WTC11 (cell line): ENCODE results near the gene MAML2. TPM values are rescaled to one million over a fixed set of nuclear protein-coding genes. Genes with fewer than 3 reads are reported as not detected.

ENCODE experiments used
- ATAC-seq: fragments of 200-7000 bp; cut with Tn5 transposase; 2 replicates; pipeline ENCODE4 v1.10.0; 2021; ENCODE audit warnings: mild to moderate bottlenecking, moderate library complexity
- CTCF ChIA-PET: fragments of 300-600 bp; sonication (Branson Sonifier 250); formaldehyde crosslinking; loops from one replicate; lab custom pipeline; 2021; ENCODE audit warnings: antibody characterized with exemption; lab: Charles Lee
- POLR2A ChIA-PET: fragments of 350-600 bp; sonication (Branson Sonifier 250); formaldehyde crosslinking; loops from one replicate; lab custom pipeline; 2021; ENCODE audit warnings: antibody characterized with exemption; lab: Charles Lee
- DNase-seq: peaks from one replicate; pipeline ENCODE4 v3.0.0; 2021; ENCODE audit warnings: low spot score
- H3K27ac Mint-ChIP-seq: 2 replicates; pipeline ENCODE4 v1.8.0; 2021; ENCODE audit warnings: mixed read lengths
- H3K27me3 Mint-ChIP-seq: 2 replicates; pipeline ENCODE4 v1.8.0; 2021; ENCODE audit warnings: low read depth, mild to moderate bottlenecking, moderate library complexity, mixed read lengths
- H3K36me3 Mint-ChIP-seq: 2 replicates; pipeline ENCODE4 v1.8.0; 2021; ENCODE audit warnings: mixed read lengths
- H3K4me1 Mint-ChIP-seq: 2 replicates; pipeline ENCODE4 v1.8.0; 2022; ENCODE audit warnings: mixed read lengths
- H3K4me3 Mint-ChIP-seq: 2 replicates; pipeline ENCODE4 v1.8.0; 2021; ENCODE audit warnings: mild to moderate bottlenecking, moderate library complexity, mixed read lengths
- H3K9me3 Mint-ChIP-seq: 2 replicates; pipeline ENCODE4 v1.8.0; 2021; ENCODE audit warnings: mixed read lengths
- ATF2 ChIP-seq: sonication (generic); formaldehyde crosslinking; IDR thresholded peaks from 2 replicates; pipeline ENCODE4 v1.8.1; 2022; ENCODE audit warnings: low read depth, missing genetic modification reagents, borderline replicate concordance
- CREB1 ChIP-seq: sonication (generic); formaldehyde crosslinking; IDR thresholded peaks from 2 replicates; pipeline ENCODE4 v1.8.0; 2023; ENCODE audit warnings: mild to moderate bottlenecking, missing genetic modification reagents
- ESRRA ChIP-seq: sonication (generic); formaldehyde crosslinking; IDR thresholded peaks from 2 replicates; pipeline ENCODE4 v1.8.1; 2022; ENCODE audit warnings: mild to moderate bottlenecking, missing genetic modification reagents, borderline replicate concordance
- MXD4 ChIP-seq: fragments of 250-450 bp; sonication (Bioruptor Pico); IDR thresholded peaks from 2 replicates; pipeline ENCODE4 v1.8.0; 2021; ENCODE audit warnings: mild to moderate bottlenecking, moderate library complexity, borderline replicate concordance
- NFATC4 ChIP-seq: fragments of 250-450 bp; sonication (Bioruptor Pico); IDR thresholded peaks from 2 replicates; pipeline ENCODE4 v1.9.0; 2021; ENCODE audit warnings: mild to moderate bottlenecking
- NR1H2 ChIP-seq: sonication (generic); formaldehyde crosslinking; IDR thresholded peaks from 2 replicates; pipeline ENCODE4 v1.9.0; 2021; ENCODE audit warnings: mild to moderate bottlenecking, moderate library complexity, missing genetic modification reagents
- NR2C2 ChIP-seq: sonication (generic); formaldehyde crosslinking; IDR thresholded peaks from 2 replicates; pipeline ENCODE4 v1.8.0; 2022; ENCODE audit warnings: mild to moderate bottlenecking, missing genetic modification reagents
- OVOL2 ChIP-seq: fragments of 250-450 bp; sonication (Bioruptor Pico); IDR thresholded peaks from 2 replicates; pipeline ENCODE4 v1.9.0; 2021; ENCODE audit warnings: mild to moderate bottlenecking, borderline replicate concordance
- RORB ChIP-seq: fragments of 250-450 bp; sonication (Bioruptor Pico); IDR thresholded peaks from 2 replicates; pipeline ENCODE4 v1.9.0; 2021; ENCODE audit warnings: mild to moderate bottlenecking
- SMAD4 ChIP-seq: sonication (generic); formaldehyde crosslinking; IDR thresholded peaks from 2 replicates; pipeline ENCODE4 v1.8.0; 2022; ENCODE audit warnings: mild to moderate bottlenecking, missing genetic modification reagents
- ZMAT4 ChIP-seq: fragments of 250-450 bp; sonication (Bioruptor Pico); IDR thresholded peaks from 2 replicates; pipeline ENCODE4 v1.9.0; 2021; ENCODE audit warnings: mild to moderate bottlenecking
- ZNF121 ChIP-seq: sonication (generic); formaldehyde crosslinking; IDR thresholded peaks from 2 replicates; pipeline ENCODE4 v1.8.0; 2023; ENCODE audit warnings: missing genetic modification reagents
- total RNA-seq: library from RNA; stranded (reverse); gene quantifications from 3 replicates; pipeline ENCODE4 v1.2.3, GENCODE V29; 2021
- TF ChIP-seq, protein P1 (sequence below): sonication (generic); formaldehyde crosslinking; IDR thresholded peaks from 2 replicates; pipeline ENCODE4 v1.8.0; 2022; ENCODE audit warnings: mild to moderate bottlenecking, missing genetic modification reagents
- TF ChIP-seq, protein P2 (sequence below): sonication (generic); formaldehyde crosslinking; IDR thresholded peaks from 2 replicates; pipeline ENCODE4 v1.8.1; 2022; ENCODE audit warnings: mild to moderate bottlenecking, moderate library complexity, missing genetic modification reagents
- TF ChIP-seq, protein P3 (sequence below): fragments of 250-450 bp; sonication (Bioruptor Pico); IDR thresholded peaks from 2 replicates; pipeline ENCODE4 v1.9.0; 2021; ENCODE audit warnings: mild to moderate bottlenecking
- TF ChIP-seq, protein P4 (sequence below): fragments of 250-450 bp; sonication (Bioruptor Pico); IDR thresholded peaks from 2 replicates; pipeline ENCODE4 v1.9.0; 2021; ENCODE audit warnings: mild to moderate bottlenecking, borderline replicate concordance
- TF ChIP-seq, protein P5 (sequence below): sonication (generic); formaldehyde crosslinking; IDR thresholded peaks from 2 replicates; pipeline ENCODE4 v1.8.1; 2023; ENCODE audit warnings: mild to moderate bottlenecking, missing genetic modification reagents, moderate library complexity
- TF ChIP-seq, protein P6 (sequence below): sonication (generic); formaldehyde crosslinking; IDR thresholded peaks from 2 replicates; pipeline ENCODE4 v1.8.0; 2022; ENCODE audit warnings: mild to moderate bottlenecking, missing genetic modification reagents

Gene MAML2
- total RNA-seq, 1 experiment from 2014 or later = 8.1 TPM

- no peak for TF ChIP-seq ATF2 (CRISPR knock-in tag)
- no peak for TF ChIP-seq SMAD4 (CRISPR knock-in tag)
- TF ChIP-seq NR2C2 (CRISPR knock-in tag) = no peak
- TF ChIP-seq NFATC4 (CRISPR knock-in tag) = no peak
- TF ChIP-seq, protein P1, sequence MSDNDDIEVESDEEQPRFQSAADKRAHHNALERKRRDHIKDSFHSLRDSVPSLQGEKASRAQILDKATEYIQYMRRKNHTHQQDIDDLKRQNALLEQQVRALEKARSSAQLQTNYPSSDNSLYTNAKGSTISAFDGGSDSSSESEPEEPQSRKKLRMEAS (CRISPR knock-in tag) = no peak
- TF ChIP-seq CREB1 (CRISPR knock-in tag) = no peak
- TF ChIP-seq ZMAT4 = no peak
- TF ChIP-seq NR1H2 (CRISPR knock-in tag) = no peak
Observed at GRCh38 chr11:95972060-95972459, 370.9 kb downstream of the MAML2 start (continued).

GRCh38 chr11:95968585-95968984 lies 374.4 kb downstream of the MAML2 start:
- peaks cover 9% of the 10 kb centered on the region; the same call in 1 of the 2 replicates for H3K9me3 Mint-ChIP-seq
- no peaks in the 10 kb centered on the region for H3K27me3 Mint-ChIP-seq
- ChIA-PET CTCF (no interaction called here), POLR2A (no interaction called here)
- peaks cover 4% of the 10 kb centered on the region; the same call in 1 of the 2 replicates for H3K36me3 Mint-ChIP-seq
- DNase-seq (no peak), ATAC-seq (no peak)
- 0 out of 2 replicates have a peak, but pooled peaks cover 2% of the 10 kb centered on the region for H3K4me1 Mint-ChIP-seq
- no peak overlapping the region for H3K4me3 Mint-ChIP-seq
- no peak overlapping the region for H3K27ac Mint-ChIP-seq
- TF ChIP-seq ZNF121 = no peak
- TF ChIP-seq OVOL2 = no peak
- TF ChIP-seq, protein P2, sequence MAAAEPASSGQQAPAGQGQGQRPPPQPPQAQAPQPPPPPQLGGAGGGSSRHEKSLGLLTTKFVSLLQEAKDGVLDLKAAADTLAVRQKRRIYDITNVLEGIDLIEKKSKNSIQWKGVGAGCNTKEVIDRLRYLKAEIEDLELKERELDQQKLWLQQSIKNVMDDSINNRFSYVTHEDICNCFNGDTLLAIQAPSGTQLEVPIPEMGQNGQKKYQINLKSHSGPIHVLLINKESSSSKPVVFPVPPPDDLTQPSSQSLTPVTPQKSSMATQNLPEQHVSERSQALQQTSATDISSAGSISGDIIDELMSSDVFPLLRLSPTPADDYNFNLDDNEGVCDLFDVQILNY = no peak
- TF ChIP-seq, protein P3, sequence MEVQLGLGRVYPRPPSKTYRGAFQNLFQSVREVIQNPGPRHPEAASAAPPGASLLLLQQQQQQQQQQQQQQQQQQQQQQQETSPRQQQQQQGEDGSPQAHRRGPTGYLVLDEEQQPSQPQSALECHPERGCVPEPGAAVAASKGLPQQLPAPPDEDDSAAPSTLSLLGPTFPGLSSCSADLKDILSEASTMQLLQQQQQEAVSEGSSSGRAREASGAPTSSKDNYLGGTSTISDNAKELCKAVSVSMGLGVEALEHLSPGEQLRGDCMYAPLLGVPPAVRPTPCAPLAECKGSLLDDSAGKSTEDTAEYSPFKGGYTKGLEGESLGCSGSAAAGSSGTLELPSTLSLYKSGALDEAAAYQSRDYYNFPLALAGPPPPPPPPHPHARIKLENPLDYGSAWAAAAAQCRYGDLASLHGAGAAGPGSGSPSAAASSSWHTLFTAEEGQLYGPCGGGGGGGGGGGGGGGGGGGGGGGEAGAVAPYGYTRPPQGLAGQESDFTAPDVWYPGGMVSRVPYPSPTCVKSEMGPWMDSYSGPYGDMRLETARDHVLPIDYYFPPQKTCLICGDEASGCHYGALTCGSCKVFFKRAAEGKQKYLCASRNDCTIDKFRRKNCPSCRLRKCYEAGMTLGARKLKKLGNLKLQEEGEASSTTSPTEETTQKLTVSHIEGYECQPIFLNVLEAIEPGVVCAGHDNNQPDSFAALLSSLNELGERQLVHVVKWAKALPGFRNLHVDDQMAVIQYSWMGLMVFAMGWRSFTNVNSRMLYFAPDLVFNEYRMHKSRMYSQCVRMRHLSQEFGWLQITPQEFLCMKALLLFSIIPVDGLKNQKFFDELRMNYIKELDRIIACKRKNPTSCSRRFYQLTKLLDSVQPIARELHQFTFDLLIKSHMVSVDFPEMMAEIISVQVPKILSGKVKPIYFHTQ (CRISPR knock-in tag) = no peak
- no peak for TF ChIP-seq MXD4 (CRISPR knock-in tag)
- TF ChIP-seq, protein P4, sequence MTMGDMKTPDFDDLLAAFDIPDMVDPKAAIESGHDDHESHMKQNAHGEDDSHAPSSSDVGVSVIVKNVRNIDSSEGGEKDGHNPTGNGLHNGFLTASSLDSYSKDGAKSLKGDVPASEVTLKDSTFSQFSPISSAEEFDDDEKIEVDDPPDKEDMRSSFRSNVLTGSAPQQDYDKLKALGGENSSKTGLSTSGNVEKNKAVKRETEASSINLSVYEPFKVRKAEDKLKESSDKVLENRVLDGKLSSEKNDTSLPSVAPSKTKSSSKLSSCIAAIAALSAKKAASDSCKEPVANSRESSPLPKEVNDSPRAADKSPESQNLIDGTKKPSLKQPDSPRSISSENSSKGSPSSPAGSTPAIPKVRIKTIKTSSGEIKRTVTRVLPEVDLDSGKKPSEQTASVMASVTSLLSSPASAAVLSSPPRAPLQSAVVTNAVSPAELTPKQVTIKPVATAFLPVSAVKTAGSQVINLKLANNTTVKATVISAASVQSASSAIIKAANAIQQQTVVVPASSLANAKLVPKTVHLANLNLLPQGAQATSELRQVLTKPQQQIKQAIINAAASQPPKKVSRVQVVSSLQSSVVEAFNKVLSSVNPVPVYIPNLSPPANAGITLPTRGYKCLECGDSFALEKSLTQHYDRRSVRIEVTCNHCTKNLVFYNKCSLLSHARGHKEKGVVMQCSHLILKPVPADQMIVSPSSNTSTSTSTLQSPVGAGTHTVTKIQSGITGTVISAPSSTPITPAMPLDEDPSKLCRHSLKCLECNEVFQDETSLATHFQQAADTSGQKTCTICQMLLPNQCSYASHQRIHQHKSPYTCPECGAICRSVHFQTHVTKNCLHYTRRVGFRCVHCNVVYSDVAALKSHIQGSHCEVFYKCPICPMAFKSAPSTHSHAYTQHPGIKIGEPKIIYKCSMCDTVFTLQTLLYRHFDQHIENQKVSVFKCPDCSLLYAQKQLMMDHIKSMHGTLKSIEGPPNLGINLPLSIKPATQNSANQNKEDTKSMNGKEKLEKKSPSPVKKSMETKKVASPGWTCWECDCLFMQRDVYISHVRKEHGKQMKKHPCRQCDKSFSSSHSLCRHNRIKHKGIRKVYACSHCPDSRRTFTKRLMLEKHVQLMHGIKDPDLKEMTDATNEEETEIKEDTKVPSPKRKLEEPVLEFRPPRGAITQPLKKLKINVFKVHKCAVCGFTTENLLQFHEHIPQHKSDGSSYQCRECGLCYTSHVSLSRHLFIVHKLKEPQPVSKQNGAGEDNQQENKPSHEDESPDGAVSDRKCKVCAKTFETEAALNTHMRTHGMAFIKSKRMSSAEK (CRISPR knock-in tag) = no peak
- no peak for TF ChIP-seq RORB (CRISPR knock-in tag)
- no peak for TF ChIP-seq ESRRA (CRISPR knock-in tag)
- TF ChIP-seq, protein P5, sequence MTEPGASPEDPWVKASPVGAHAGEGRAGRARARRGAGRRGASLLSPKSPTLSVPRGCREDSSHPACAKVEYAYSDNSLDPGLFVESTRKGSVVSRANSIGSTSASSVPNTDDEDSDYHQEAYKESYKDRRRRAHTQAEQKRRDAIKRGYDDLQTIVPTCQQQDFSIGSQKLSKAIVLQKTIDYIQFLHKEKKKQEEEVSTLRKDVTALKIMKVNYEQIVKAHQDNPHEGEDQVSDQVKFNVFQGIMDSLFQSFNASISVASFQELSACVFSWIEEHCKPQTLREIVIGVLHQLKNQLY = no peak
- TF ChIP-seq, protein P6, sequence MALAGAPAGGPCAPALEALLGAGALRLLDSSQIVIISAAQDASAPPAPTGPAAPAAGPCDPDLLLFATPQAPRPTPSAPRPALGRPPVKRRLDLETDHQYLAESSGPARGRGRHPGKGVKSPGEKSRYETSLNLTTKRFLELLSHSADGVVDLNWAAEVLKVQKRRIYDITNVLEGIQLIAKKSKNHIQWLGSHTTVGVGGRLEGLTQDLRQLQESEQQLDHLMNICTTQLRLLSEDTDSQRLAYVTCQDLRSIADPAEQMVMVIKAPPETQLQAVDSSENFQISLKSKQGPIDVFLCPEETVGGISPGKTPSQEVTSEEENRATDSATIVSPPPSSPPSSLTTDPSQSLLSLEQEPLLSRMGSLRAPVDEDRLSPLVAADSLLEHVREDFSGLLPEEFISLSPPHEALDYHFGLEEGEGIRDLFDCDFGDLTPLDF = no peak
